Rectal smooth muscle tissue (tissue), 1 donor: ENCODE measurements around the gene CELA3B.
"Not testable (repeated sequence)": the region's sequence is repeated elsewhere in the genome, so short reads cannot be mapped to it uniquely, and the experiment has no call there.

Experiments used
- H3K27ac ChIP-seq: one replicate; pipeline ENCODE4 v1.7.0; 2013; ENCODE audit warnings: low read depth, low read length, inconsistent platforms
- H3K27me3 ChIP-seq: one replicate; pipeline ENCODE4 v1.7.0; 2013; ENCODE audit warnings: low read length; ENCODE audit not compliant: control insufficient read depth, insufficient read depth
- H3K36me3 ChIP-seq: one replicate; pipeline ENCODE4 v1.7.0; 2013; ENCODE audit warnings: low read length; ENCODE audit not compliant: control insufficient read depth, insufficient read depth
- H3K4me1 ChIP-seq: one replicate; pipeline ENCODE4 v1.7.0; 2013; ENCODE audit warnings: low read length; ENCODE audit not compliant: control insufficient read depth, insufficient read depth
- H3K4me3 ChIP-seq: one replicate; pipeline ENCODE4 v1.7.0; 2013; ENCODE audit warnings: low read length
- H3K9ac ChIP-seq: one replicate; pipeline ENCODE4 v1.7.0; 2013; ENCODE audit warnings: low read length

Gene CELA3B

DNA sequence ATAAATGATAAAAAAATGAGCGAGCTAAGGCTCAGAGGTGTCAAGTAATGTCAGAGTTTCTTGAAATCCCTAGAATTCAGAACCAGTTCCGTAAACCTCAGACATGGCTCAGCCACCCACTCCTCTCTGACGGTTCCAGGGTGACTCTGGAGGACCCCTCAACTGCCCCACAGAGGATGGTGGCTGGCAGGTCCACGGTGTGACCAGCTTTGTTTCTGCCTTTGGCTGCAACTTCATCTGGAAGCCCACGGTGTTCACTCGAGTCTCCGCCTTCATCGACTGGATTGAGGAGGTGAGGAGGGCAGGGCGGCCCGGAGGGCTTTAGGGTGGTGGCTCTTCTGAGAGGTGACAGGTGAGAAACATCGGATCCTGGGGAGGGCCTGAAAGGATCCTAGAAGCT lies 32.7 kb downstream of the CELA3B start:
- not testable (repeated sequence) for H3K4me3 ChIP-seq, H3K36me3 ChIP-seq, H3K4me1 ChIP-seq, H3K27me3 ChIP-seq, H3K27ac ChIP-seq, H3K9ac ChIP-seq

DNA sequence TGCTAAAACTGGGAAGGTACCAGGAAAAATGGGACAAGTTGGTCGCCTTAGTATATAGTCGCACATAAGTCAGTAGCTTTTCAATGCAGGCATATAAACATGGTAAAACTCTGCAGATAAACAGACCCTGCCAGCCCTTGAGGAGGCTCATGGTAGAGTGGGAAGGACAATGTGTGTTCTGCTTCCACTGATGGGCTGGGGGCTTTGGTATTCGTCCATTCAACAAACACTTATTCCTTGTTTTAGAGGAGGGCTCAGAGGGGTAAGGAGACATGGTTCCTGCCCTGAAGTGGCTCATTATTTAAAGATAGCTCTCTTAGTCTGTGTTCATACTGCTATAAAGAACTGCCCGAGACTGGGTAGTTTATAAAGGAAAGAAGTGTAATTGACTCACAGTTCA lies 35.9 kb downstream of the CELA3B start:
- H3K27me3 ChIP-seq, H3K9ac ChIP-seq, H3K4me1 ChIP-seq, H3K4me3 ChIP-seq, H3K36me3 ChIP-seq, H3K27ac ChIP-seq: not testable (repeated sequence)

DNA sequence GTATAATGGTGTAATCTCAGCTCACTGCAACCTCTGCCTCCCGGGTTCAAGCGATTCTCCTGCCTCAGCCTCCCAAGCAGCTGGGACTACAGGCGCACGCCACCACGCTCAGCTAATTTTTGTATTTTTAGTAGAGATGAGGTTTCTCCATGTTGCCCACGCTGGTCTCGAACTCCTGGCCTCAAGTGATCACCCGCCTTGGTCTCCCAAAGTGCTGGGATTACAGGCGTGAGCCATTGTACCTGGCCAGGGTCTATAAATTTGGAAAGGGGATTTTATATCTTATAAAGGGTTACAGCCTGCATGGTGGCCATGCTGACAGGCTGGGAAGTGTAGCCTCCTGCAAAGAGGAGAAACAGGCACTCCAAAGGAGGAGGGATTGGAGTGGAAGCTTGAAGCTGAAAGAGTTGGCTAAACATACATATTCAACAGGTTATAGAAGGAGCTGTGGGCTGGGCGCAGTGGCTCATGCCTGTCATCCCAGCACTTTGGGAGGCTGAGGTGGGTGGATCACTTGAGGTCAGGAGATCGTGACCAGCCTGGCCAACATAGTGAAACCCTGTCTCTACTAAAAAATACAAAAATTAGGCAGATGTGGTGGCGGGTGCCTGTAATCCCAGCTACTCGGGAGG lies 37.9 kb downstream of the CELA3B start:
- not testable (repeated sequence) for H3K27ac ChIP-seq, H3K9ac ChIP-seq, H3K27me3 ChIP-seq, H3K4me3 ChIP-seq, H3K4me1 ChIP-seq, H3K36me3 ChIP-seq

DNA sequence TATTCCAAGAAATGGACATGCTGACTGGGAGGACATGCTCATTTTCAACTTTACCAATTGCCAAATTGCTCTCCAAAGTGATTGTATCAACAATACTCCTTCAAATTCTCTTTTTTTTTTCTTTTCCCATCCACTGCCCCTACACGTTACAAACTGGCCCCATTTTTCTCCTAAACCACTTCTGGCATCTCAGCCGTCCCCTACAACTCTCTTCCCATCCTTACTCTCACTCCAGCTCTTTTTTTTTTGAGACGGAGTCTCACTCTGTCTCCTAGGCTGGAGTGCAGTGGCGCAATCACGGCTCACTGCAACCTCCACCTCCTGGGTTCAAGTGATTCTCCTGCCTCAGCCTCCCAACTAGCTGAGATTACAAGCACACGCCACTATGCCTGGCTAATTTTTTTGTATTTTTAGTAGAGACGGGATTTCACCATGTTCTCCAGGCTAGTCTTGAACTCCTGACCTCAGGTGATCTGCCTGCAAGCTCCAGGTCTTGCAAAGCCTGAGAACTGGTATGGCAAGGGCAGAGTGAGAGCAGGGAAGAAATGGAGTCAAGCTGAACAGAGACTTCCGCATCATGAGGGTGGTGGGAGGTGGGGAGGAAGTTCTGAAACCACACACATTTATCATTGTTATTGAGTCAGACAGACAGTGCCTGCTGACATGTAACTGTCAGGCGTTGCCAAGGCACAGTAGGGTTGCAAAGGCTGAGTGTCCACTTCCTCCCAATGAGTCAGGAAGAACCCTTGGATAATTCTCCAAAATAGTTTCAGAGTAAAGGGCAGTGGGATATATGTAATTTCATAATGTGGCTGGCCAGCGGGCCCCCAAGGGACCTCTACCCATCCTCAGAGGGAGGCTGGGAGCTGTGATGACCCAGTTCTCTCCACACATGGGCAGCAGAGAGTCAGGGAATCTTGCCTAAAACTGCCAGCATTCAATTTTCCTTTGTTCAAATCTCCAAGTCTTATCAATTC lies 42.0 kb downstream of the CELA3B start:
- no peaks in the 10 kb centered on the region for H3K4me1 ChIP-seq
- no peak overlapping the region for H3K4me3 ChIP-seq
- H3K9ac ChIP-seq, result no peak overlapping the region
- H3K27ac ChIP-seq, result no peak overlapping the region
- no peaks in the 10 kb centered on the region for H3K27me3 ChIP-seq
- no peaks in the 10 kb centered on the region for H3K36me3 ChIP-seq

DNA sequence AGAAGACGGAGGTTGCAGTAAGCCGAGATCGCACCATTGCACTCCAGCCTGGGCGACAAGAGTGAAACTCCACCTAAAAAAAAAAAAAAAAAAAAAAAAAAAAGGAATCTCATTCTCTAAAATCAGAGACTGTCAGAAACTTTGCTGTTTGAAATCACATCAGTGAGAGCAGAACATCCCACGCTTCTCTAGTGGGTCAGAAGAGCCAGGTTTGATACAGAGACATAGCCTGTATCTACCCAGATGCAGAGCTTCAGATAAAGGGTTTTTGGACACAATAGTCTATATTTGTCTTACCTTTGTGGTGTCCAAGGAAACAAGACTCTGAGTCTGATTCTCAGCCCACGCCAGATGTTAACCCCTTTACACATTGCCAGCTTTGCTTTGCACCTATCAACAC lies 44.2 kb downstream of the CELA3B start:
- no peak overlapping the region for H3K27ac ChIP-seq
- no peaks in the 10 kb centered on the region for H3K36me3 ChIP-seq
- peaks cover 5% of the 10 kb centered on the region for H3K4me1 ChIP-seq
- H3K27me3 ChIP-seq, result no peaks in the 10 kb centered on the region
- no peak overlapping the region for H3K9ac ChIP-seq
- H3K4me3 ChIP-seq, result no peak overlapping the region

DNA sequence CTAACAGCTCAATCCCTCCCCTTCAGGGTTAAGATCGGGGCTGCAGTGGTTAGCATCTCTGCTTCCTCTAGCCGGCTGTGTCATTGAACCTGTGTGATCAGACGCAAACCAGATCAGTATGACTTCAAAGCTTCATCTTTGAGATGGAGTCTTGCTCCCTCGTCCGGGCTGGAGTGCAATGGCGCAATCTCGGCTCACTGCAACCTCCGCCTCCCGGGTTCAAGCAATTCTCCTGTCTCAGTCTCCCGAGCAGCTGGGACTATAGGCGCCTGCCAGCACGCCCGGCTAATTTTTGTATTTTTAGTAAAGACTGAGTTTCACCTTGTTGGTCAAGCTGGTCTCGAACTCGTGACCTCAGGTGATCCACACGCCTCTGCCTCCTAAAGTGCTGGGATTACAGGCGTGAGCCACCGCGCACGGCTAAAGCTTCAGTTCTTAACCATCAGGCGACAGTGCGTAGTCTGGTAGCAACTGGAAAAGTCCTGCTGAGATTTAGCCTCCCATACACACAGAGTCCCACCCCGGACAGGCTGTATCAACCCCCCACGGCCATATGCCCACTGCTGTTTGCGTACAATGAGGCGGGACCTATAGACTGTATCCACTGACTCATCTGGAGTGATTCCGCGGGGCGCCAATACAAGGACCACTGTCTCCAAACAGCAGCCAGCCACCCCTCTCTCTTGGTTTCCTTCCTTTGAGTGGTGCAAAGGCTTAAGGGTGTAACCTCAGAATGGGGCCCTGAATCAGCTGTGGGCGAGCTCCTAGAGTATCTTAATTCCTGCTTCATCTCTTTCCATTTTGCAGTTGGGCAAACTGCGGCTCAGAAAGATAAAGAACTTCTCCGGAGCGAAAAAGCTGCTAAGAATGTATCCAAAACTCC lies 47.9 kb downstream of the CELA3B start:
- peaks cover 10% of the 10 kb centered on the region for H3K4me1 ChIP-seq
- no peaks in the 10 kb centered on the region for H3K27me3 ChIP-seq
- H3K27ac ChIP-seq, result peak overlapping the region; percentile 99
- H3K4me3 ChIP-seq, result peak overlapping the region; percentile 95
- no peaks in the 10 kb centered on the region for H3K36me3 ChIP-seq
- H3K9ac ChIP-seq, result peak overlapping the region; percentile 32

DNA sequence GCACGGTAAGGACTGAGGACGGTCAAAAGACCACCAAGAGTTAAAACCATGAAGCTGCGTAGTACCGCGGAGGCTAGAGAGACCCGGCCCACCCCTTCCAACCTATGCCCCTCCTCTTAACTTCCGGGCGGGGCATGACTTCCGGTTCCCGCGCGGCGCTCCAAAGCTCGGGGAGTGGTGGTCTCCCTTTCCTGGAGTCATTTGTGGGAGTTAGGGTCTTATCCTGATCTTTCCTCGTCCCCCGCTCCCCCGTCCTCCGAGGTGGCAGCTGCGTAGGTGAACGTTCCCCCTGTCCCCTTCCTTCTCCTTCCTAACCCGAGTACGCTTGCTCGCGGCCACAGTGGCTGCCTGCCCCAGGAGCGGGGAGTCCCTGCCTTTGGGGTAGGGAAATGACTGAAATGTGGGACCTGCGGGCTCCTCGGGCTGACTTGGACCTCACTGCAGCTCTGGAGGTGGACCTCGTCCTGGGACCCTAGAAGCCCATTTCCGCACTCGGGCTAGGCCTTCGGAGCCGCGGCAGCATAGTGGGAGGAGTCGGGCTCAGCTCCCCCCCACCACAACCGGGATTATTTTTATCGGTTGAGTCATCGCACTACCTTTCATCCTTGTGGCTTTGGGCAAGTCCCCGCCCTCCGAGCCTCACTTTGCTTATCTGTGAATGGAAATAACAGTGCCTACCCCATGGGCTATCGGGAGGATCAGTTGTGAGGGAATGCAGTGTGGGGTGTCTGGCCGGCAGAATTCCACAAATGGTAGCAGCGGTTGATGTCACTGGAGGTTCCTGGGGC lies 48.7 kb downstream of the CELA3B start:
- Histone ChIP-seq H3K36me3 (no peaks in the 10 kb centered on the region), H3K9ac (peak overlapping the region; percentile 98), H3K27ac (peak overlapping the region; percentile 99)

DNA sequence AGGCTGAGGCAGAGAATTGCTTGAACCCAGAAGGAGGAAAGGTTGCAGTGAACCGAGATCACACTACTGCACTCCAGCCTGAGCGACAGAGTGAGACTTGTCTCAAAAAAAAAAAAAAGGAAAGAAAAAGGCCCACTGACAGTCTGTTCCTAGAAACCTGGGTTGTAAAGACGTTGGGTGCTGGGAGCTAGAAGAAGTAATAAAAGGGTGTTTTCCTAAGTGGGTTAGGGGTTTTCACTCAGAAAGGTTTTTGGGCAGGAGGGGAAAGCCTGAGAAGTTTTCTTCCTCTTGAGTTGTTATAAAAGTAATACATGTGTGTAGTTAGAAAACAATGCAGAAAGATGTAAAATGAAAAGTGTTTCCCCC lies 50.1 kb downstream of the CELA3B start:
- Histone ChIP-seq H3K27ac (no peak overlapping the region), H3K4me3 (no peak overlapping the region), H3K36me3 (no peaks in the 10 kb centered on the region), H3K27me3 (no peaks in the 10 kb centered on the region), H3K9ac (no peak overlapping the region), H3K4me1 (peaks cover 18% of the 10 kb centered on the region)

More for the DNA sequence above, 48.7 kb downstream of the CELA3B start:
- Histone ChIP-seq H3K4me3 (peak overlapping the region; percentile 95), H3K27me3 (no peaks in the 10 kb centered on the region), H3K4me1 (peaks cover 11% of the 10 kb centered on the region)

DNA sequence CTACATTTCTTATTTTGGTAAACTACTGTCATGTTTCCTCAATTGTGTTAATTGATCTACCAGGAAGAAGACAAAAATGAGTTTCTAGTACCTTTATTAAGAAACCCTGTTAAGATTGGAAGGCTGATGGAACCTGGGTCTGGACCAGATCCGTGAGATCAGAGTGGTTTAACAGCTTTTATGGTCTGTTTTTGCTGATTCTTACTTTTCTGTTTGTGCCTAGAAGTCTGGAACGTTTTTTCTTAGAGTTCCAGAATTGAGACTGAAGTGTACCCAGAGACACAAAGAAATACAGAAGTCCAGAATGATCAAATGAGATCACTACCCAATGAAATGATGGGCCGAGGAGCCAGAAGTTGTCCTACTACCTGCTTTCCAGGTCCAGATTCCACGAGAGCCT lies 53.2 kb downstream of the CELA3B start:
- peaks cover 14% of the 10 kb centered on the region for H3K4me1 ChIP-seq
- no peaks in the 10 kb centered on the region for H3K27me3 ChIP-seq
- H3K36me3 ChIP-seq, result no peaks in the 10 kb centered on the region
- peak overlapping the region; percentile 73 for H3K27ac ChIP-seq
- H3K9ac ChIP-seq, result no peak overlapping the region
- H3K4me3 ChIP-seq, result no peak overlapping the region

DNA sequence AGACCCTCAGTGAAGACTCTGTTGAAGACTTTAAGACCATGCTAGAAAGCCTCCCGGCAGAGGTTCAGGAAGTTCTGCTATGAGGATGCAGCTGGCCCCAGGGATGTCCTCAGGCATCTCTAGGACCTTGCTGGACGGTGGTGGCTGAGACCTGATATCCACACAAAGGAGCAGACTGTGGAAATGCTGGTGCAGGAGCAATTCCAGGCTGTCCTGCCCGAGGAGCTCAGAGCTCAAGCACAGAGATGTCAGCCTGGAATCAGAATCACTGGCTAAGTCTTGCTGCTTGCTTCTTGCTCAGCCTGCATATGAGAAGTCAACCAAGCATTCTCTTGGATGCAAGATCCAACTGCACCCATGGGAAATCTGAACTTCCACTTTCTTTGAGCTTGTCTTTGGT lies 53.7 kb downstream of the CELA3B start:
- peaks cover 14% of the 10 kb centered on the region for H3K4me1 ChIP-seq
- H3K27ac ChIP-seq, result peak overlapping the region; percentile 73
- no peaks in the 10 kb centered on the region for H3K36me3 ChIP-seq
- no peak overlapping the region for H3K4me3 ChIP-seq
- H3K27me3 ChIP-seq, result no peaks in the 10 kb centered on the region
- H3K9ac ChIP-seq, result no peak overlapping the region

DNA sequence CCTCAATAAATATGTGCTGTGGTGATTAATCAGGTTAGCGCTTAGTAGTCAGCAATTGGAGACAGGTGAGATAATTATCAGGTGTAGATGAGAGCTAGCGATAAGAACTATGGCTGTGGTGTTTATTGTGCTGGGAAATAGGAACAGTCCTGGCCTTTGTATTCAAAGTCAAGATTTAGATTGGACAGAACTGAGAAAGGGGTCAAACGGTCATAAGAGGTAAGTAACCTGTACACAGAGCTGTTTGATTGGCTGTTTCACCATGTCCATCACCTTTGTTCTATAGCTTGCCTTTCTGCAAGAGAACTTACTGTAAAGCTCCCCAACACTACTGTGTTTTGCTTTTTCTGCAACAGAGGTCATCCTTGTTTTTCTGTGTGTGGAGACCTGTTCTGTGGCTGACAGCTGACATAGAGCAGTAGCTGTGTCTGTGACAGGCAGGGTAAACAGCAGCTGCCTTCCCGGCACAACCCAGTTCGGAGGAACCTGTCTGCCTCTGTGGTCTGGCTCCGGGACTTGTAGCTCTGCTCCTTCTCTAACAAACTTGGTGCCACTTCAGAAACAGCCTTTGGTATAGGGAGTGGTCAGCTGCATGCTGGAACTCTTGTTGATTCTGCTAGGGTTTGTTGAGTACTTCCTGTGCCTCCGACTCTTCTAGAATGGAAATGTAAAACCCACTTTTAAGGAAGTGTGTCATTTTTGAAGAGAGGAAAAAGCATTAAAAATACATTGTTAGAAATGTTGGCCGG lies 54.6 kb downstream of the CELA3B start:
- peak overlapping the region; percentile 73 for H3K27ac ChIP-seq
- no peaks in the 10 kb centered on the region for H3K27me3 ChIP-seq
- no peaks in the 10 kb centered on the region for H3K36me3 ChIP-seq
- no peak overlapping the region for H3K9ac ChIP-seq
- peaks cover 10% of the 10 kb centered on the region for H3K4me1 ChIP-seq
- H3K4me3 ChIP-seq, result no peak overlapping the region
